Measurements from ENCODE around the gene DNAJC24.
A peak's percentile ranks its signal among the peaks of the same experiment; 100 is the strongest.

Gene DNAJC24

GRCh38 chr11:31417357-31417756 lies 47.7 kb downstream of the DNAJC24 start:
- DNase-seq, result no peak

GRCh38 chr11:31417816-31418215 lies 48.2 kb downstream of the DNAJC24 start:
- DNase-seq, result no peak

- no peak for DNase-seq
Measured at GRCh38 chr11:31419138-31419537, 49.5 kb downstream of the DNAJC24 start.

GRCh38 chr11:31419669-31420068 lies 50.0 kb downstream of the DNAJC24 start:
- no peak for DNase-seq

- DNase-seq, result no peak
Measured at GRCh38 chr11:31421820-31422219, 52.2 kb downstream of the DNAJC24 start.

GRCh38 chr11:31422703-31423102 lies 53.0 kb downstream of the DNAJC24 start:
- DNase-seq, result no peak

- no peak for DNase-seq
Measured at GRCh38 chr11:31424652-31425051, 55.0 kb downstream of the DNAJC24 start.

GRCh38 chr11:31433851-31434250 lies 64.2 kb downstream of the DNAJC24 start:
- DNase-seq, result no peak

- no peak for DNase-seq
Measured at GRCh38 chr11:31437742-31438435, 68.2 kb downstream of the DNAJC24 start.

- DNase-seq, result no peak
Measured at GRCh38 chr11:31441296-31441695, 71.6 kb downstream of the DNAJC24 start.

GRCh38 chr11:31442086-31442485 lies 72.4 kb downstream of the DNAJC24 start:
- DNase-seq, result peak; percentile 56 to 78

- no peak for DNase-seq
Measured at GRCh38 chr11:31443802-31444201, 74.1 kb downstream of the DNAJC24 start.

GRCh38 chr11:31445621-31446020 lies 76.0 kb downstream of the DNAJC24 start:
- DNase-seq, result no peak

- no peak for DNase-seq
Measured at GRCh38 chr11:31449040-31449439, 79.4 kb downstream of the DNAJC24 start.

GRCh38 chr11:31450841-31451240 lies 81.2 kb downstream of the DNAJC24 start:
- DNase-seq, result no peak

- DNase-seq, result no peak
Measured at GRCh38 chr11:31455177-31455576, 85.5 kb downstream of the DNAJC24 start.

GRCh38 chr11:31464436-31464835 lies 94.8 kb downstream of the DNAJC24 start:
- no peak for DNase-seq

GRCh38 chr11:31474083-31474482 lies 104.4 kb downstream of the DNAJC24 start:
- DNase-seq, result no peak

GRCh38 chr11:31477528-31478222 lies 108.0 kb downstream of the DNAJC24 start:
- no peak for DNase-seq

- no peak for DNase-seq
Measured at GRCh38 chr11:31478223-31478590, 108.5 kb downstream of the DNAJC24 start.

- DNase-seq, result no peak
Measured at GRCh38 chr11:31479066-31479465, 109.4 kb downstream of the DNAJC24 start.

GRCh38 chr11:31480930-31481329 lies 111.3 kb downstream of the DNAJC24 start:
- DNase-seq, result no peak
